K562 (cell line): Measurements from ENCODE around the gene GRPEL2. TPM values are rescaled to one million over a fixed set of nuclear protein-coding genes. Genes with fewer than 3 reads are reported as not detected.

Experiments used
- ATAC-seq: fragments of 200-7000 bp; cut with Tn5 transposase; 3 replicates; pipeline ENCODE4 v1.9.1; 2020; ENCODE audit warnings: moderate library complexity
- BruUV-seq: library from RNA; stranded (reverse); fragments of 400-500 nt; replicated peaks from 2 replicates; lab custom pipeline; 2021; lab: Mats Ljungman, UMichigan
- CTCF ChIA-PET: fragments of 300-600 bp; formaldehyde crosslinking; extraction: SDS; loops from one replicate; lab custom pipeline; 2021; ENCODE audit warnings: low intra/inter-chr PET ratio; lab: Yijun Ruan, JAX
- POLR2A ChIA-PET: fragments of 300-600, 350-650 bp; sonication (Branson Sonifier 250); formaldehyde crosslinking; extraction: SDS; loops from one replicate; lab custom pipeline; 2021; ENCODE audit warnings: antibody characterized with exemption, inconsistent platforms; lab: Yijun Ruan, JAX
- DNase-seq, 4 experiments: peaks; one replicate each; pipeline versions ENCODE4 v3.0.0 to v3.0.0-alpha.2; 2011 to 2018; ENCODE audit warnings: low spot score in 3 of 4, mixed read lengths in 3 of 4; ENCODE audit errors: extremely low read depth in 1 of 4
- FAIRE-seq: peaks from 2 replicates; lab custom pipeline; 2011; peaks lifted over from hg19 to GRCh38; lab: Jason Lieb, UNC
- H2AFZ ChIP-seq: 2 replicates; pipeline ENCODE4 v1.6.0; 2011; ENCODE audit warnings: low read depth, low read length, control low read depth, inconsistent platforms
- H3K27ac ChIP-seq: fragments of 200-600 bp; 3 replicates; pipeline ENCODE4 v1.8.0; 2011; ENCODE audit warnings: low read depth, mild to moderate bottlenecking, control low read depth, inconsistent platforms, low read length, moderate library complexity, mixed read lengths; ENCODE audit errors: extremely low read depth
- H3K27me3 ChIP-seq, 2 experiments: fragments of 300-600 bp in 1 of 2; 2 replicates in 1 of 2; 3 replicates in 1 of 2; pipeline versions ENCODE4 v1.6.0 to v1.8.0; 2011; ENCODE audit warnings: inconsistent platforms in 2 of 2, low read length in 2 of 2, mild to moderate bottlenecking in 1 of 2, mixed read lengths in 1 of 2, moderate library complexity in 1 of 2; ENCODE audit not compliant: control insufficient read depth in 2 of 2, insufficient read depth in 2 of 2
- H3K36me3 ChIP-seq: fragments of 300-600 bp; 3 replicates; pipeline ENCODE4 v1.8.0; 2011; ENCODE audit warnings: mild to moderate bottlenecking, low read length, inconsistent platforms; ENCODE audit not compliant: control insufficient read depth, insufficient read depth
- H3K4me1 ChIP-seq, 2 experiments: fragments of 200-600 bp in 1 of 2; replicated peaks in 1 of 2; 2 replicates in 1 of 2; 3 replicates in 1 of 2; pipeline versions ENCODE4 v1.5.1 to v1.8.0; 2011; ENCODE audit warnings: inconsistent platforms in 2 of 2, low read length in 2 of 2, mild to moderate bottlenecking in 1 of 2, mixed read lengths in 1 of 2, moderate library complexity in 1 of 2; ENCODE audit not compliant: control insufficient read depth in 2 of 2, insufficient read depth in 2 of 2
- H3K4me2 ChIP-seq: 2 replicates; pipeline ENCODE4 v1.6.1; 2011; ENCODE audit warnings: low read length, control low read depth, inconsistent platforms, mixed read lengths; ENCODE audit not compliant: insufficient read depth
- H3K4me3 ChIP-seq: fragments of 200-600 bp; sonication (generic), shearing (Covaris generic); 2 replicates; pipeline ENCODE4 v1.5.1; 2016; ENCODE audit warnings: control low read depth, inconsistent platforms
- H3K79me2 ChIP-seq: fragments of 200-600 bp; 3 replicates; pipeline ENCODE4 v1.8.0; 2011; ENCODE audit warnings: low read length, inconsistent platforms; ENCODE audit not compliant: control insufficient read depth, insufficient read depth
- H3K9ac ChIP-seq, 2 experiments: 2 replicates each; pipeline versions ENCODE4 v1.6.0 to v1.6.1; 2011; ENCODE audit warnings: low read depth in 2 of 2, low read length in 2 of 2, control low read depth in 1 of 2, inconsistent platforms in 1 of 2, mild to moderate bottlenecking in 1 of 2, mixed read lengths in 1 of 2; ENCODE audit not compliant: insufficient read depth in 1 of 2
- H3K9me1 ChIP-seq: one replicate; pipeline ENCODE4 v1.6.0; 2011; ENCODE audit warnings: inconsistent platforms, mild to moderate bottlenecking, low read length, moderate library complexity; ENCODE audit not compliant: control insufficient read depth, insufficient read depth
- H3K9me3 ChIP-seq: replicated peaks from 2 replicates; pipeline ENCODE4 v1.5.1; 2011; ENCODE audit warnings: low read depth, low read length, inconsistent platforms; ENCODE audit not compliant: control insufficient read depth, insufficient read depth
- H4K20me1 ChIP-seq: replicated peaks from 2 replicates; pipeline ENCODE4 v1.6.1; 2011; ENCODE audit warnings: low read length, inconsistent platforms, mixed read lengths; ENCODE audit not compliant: control insufficient read depth, insufficient read depth
- CHD1 ChIP-seq: fragments of 200-600 bp; sonication (generic); IDR thresholded peaks from one replicate; pipeline ENCODE4 v1.6.1; 2012; ENCODE audit warnings: mild to moderate bottlenecking, moderate library complexity, low read length, inconsistent platforms
- MTF1 ChIP-seq: fragments of 250-450 bp; sonication (Bioruptor Pico); IDR thresholded peaks from 2 replicates; pipeline ENCODE4 v1.9.0; 2021; ENCODE audit warnings: moderate library complexity, mild to moderate bottlenecking, inconsistent platforms, borderline replicate concordance
- PCBP1 ChIP-seq: fragments of 200-400 bp; formaldehyde crosslinking; IDR thresholded peaks from 2 replicates; pipeline ENCODE4 v1.6.1; 2018; ENCODE audit warnings: mild to moderate bottlenecking, low read depth, low read length; ENCODE audit not compliant: poor library complexity, severe bottlenecking
- RFX5 ChIP-seq: IDR thresholded peaks from 2 replicates; pipeline ENCODE4 v1.6.1; 2011; ENCODE audit warnings: low read depth, mild to moderate bottlenecking, improper control_type of control experiment, low read length
- SRSF3 ChIP-seq: fragments of 200-400 bp; formaldehyde crosslinking; IDR thresholded peaks from 2 replicates; pipeline ENCODE4 v1.6.1; 2016; ENCODE audit warnings: mild to moderate bottlenecking, low read length, moderate library complexity; ENCODE audit not compliant: insufficient read depth
- TAF7 ChIP-seq: fragments of 450-650 bp; IDR thresholded peaks from 2 replicates; pipeline ENCODE4 v1.6.1; 2016; ENCODE audit warnings: missing genetic modification characterization, missing compliant biosample characterization
- THRAP3 ChIP-seq: fragments of 450-650 bp; IDR thresholded peaks from 2 replicates; pipeline ENCODE4 v1.6.1; 2016; ENCODE audit warnings: mild to moderate bottlenecking, inconsistent platforms, borderline replicate concordance
- ZNF717 ChIP-seq: fragments of 250-450 bp; sonication (Bioruptor Pico); IDR thresholded peaks from 2 replicates; pipeline ENCODE4 v1.5.0; 2021
- WGBS: fragments of 100-300 bp; shearing (Covaris generic); methylation state at CpG from one replicate; pipeline ENCODE4 v1.1.6; 2016; ENCODE audit warnings: low coverage, mixed read lengths; ENCODE audit not compliant: insufficient coverage; ENCODE audit errors: missing lambda C conversion rate; 5-methylcytosine and 5-hydroxymethylcytosine counted together
- in situ Hi-C: fragments of 300-500 bp; cut with MboI; formaldehyde crosslinking; loops from 4 replicates; pipeline ENCODE4 v1.15.0; 2018; ENCODE audit warnings: inconsistent platforms, mixed read lengths
- intact Hi-C: fragments of 100-400 bp; cut with micrococcal nuclease; formaldehyde crosslinking; loops from 2 replicates; pipeline ENCODE4 v1.14.2; 2022
- polyA plus RNA-seq, 8 experiments: library from polyadenylated mRNA; depleted of rRNA in 4 of 8; stranded (reverse) in 5 of 8; unstranded in 3 of 8; fragments of >200 nt; fragmentation: Nextera tagmentation in 2 of 8; fragmentation: Illumina TruSeq in 1 of 8; extraction: Ambion mirVana in 2 of 8; extraction: Trizol in 1 of 8; gene quantifications; 2 replicates each; pipeline versions ENCODE4 v1.2.1 to v1.2.3, GENCODE V29; 2011 to 2014; ENCODE audit warnings: inconsistent platforms in 1 of 8, missing spikeins in 1 of 8
- total RNA-seq, 7 experiments: library from RNA; depleted of rRNA in 6 of 7; stranded (reverse); fragments of >200 nt in 6 of 7; fragmentation: Illumina TruSeq in 2 of 7; extraction: Trizol in 2 of 7; gene quantifications; 2 replicates each; pipeline versions ENCODE4 v1.2.1 to v1.2.3, GENCODE V29; 2011 to 2021; ENCODE audit warnings: low replicate concordance in 1 of 7

The GRPEL2 gene
- total and polyA plus RNA-seq, 9 of the 15 experiments (the other 6 are each of a cell fraction or from before 2014, with no cell fraction given), result 11.2 to 40.5 (median 25.8) TPM

DNA sequence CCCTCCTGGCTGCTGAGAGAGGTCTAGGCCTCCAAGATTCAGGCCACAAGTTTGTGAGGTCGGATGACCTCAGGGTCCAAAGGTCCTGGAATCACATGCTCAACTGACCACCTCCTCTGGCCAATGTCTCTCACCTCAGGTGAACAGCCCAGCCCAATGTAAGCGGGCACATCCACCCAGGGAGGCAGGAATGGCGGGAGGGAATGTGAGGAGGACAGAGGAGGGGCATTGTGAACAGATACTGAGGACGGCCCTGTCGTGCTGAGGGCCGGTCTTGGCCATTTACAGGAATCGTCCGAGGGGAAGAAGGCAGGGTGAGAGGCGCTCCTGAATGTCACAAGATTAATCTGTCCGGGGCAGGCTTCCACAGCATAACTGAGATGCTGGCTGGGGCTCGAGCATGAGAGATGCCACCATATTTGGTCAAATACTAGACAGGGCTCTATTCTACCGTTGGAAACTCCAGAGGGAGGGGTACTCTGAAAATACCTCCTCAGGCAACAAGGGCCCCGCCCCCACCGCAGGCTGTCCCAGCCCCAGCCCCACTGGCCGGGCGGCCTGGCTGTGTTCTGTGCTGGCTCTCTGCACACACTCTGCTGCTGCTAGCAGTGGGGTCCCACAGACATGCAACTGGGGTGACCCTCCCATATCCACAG, 35.3 kb downstream of the GRPEL2 start:
- no peak overlapping the region for H3K4me3 ChIP-seq
- peaks cover 0 to 25% of the 10 kb centered on the region in 2 experiments; a peak in 3 of 5 replicates for H3K4me1 ChIP-seq
- no peak for DNase-seq
- H3K79me2 ChIP-seq, result no peaks in the 10 kb centered on the region
- H2AFZ ChIP-seq, result no peak overlapping the region
- in situ Hi-C loops, result no loop called here
- intact Hi-C loops, result loop anchor here (5.0 kb wide), 1 partner anchor 237 kb away; no protein-coding TSS in a partner anchor
- FAIRE-seq, result no peak
- no peak overlapping the region for H3K4me2 ChIP-seq
- TF ChIP-seq MTF1 (no peak), THRAP3 (no peak), TAF7 (no peak), RFX5 (no peak), PCBP1 (no peak), ZNF717 (CRISPR knock-in tag) (no peak), SRSF3 (no peak), CHD1 (no peak)
- BruUV-seq, result no TSS peak
- no peaks in the 10 kb centered on the region for H4K20me1 ChIP-seq
- H3K27ac ChIP-seq, result no peak overlapping the region
- peak; percentile 29 for ATAC-seq
- ChIA-PET POLR2A (interaction anchor here (0.6 to 1.0 kb wide), 2 partner anchors 9 to 71 kb away, joined by 3 read pairs; no protein-coding TSS in a partner anchor), CTCF (interaction anchor here (1.0 to 1.4 kb wide), 3 partner anchors 9 to 185 kb away, joined by 4 to 6 read pairs (median 5); no protein-coding TSS in a partner anchor)
- no peaks in the 10 kb centered on the region for H3K36me3 ChIP-seq
- WGBS, result 43% methylated on average over 15 of the region's 16 CpGs
- H3K27me3 ChIP-seq, result no peaks in the 10 kb centered on the region
- H3K9me1 ChIP-seq, result no peaks in the 10 kb centered on the region
- no peaks in the 10 kb centered on the region for H3K9me3 ChIP-seq
- H3K9ac ChIP-seq, result peak overlapping the region in 1 of 2 experiments; percentile 64; a peak in 1 of 4 replicates
